ENCODE data around the gene GLP1R.

GLP1R gene

DNA sequence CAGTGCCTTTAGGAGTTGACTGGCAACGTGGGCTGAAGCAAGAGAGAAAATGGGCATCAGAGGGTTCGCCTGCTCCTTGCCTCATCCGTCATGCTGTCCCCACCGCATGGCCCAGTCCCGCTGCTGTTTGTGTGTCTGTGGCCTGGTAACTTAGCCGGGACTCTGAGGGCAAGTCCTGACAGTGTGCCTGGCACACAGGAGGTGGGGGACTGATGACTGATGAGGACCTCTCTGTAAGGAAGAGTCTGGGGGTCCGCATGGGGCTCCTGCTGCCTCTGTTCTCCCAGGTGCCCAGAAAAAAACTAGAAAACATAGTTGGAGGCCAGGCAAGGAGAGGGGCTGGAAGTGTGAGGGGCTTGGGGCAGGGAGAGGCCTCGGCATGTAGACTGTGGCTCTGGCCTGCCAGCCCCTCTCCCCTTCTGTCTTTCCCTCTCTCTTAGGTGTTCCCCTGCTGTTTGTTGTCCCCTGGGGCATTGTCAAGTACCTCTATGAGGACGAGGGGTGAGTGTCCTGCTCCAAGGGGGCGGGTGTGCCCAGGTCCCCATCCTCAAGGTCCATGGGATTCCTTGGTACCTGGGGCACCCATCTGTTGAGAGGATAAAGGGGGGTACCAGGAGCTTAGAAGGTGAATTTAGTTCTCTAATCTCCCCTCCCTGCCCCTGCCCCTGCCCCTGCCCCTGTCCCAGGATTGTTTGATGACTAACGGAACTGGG is 29.5 kb downstream of the GLP1R start:
- TF ChIP-seq, protein P1, sequence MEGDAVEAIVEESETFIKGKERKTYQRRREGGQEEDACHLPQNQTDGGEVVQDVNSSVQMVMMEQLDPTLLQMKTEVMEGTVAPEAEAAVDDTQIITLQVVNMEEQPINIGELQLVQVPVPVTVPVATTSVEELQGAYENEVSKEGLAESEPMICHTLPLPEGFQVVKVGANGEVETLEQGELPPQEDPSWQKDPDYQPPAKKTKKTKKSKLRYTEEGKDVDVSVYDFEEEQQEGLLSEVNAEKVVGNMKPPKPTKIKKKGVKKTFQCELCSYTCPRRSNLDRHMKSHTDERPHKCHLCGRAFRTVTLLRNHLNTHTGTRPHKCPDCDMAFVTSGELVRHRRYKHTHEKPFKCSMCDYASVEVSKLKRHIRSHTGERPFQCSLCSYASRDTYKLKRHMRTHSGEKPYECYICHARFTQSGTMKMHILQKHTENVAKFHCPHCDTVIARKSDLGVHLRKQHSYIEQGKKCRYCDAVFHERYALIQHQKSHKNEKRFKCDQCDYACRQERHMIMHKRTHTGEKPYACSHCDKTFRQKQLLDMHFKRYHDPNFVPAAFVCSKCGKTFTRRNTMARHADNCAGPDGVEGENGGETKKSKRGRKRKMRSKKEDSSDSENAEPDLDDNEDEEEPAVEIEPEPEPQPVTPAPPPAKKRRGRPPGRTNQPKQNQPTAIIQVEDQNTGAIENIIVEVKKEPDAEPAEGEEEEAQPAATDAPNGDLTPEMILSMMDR (IDR thresholded peaks at IDR 0.05; ENCODE audit: insufficient read depth, low read depth, low read length, missing control alignments), result no peak
- H3K4me3 ChIP-seq (ENCODE audit: low read length), result no peak overlapping the region
- DNase-seq (ENCODE audit: low read depth), result no peak

DNA sequence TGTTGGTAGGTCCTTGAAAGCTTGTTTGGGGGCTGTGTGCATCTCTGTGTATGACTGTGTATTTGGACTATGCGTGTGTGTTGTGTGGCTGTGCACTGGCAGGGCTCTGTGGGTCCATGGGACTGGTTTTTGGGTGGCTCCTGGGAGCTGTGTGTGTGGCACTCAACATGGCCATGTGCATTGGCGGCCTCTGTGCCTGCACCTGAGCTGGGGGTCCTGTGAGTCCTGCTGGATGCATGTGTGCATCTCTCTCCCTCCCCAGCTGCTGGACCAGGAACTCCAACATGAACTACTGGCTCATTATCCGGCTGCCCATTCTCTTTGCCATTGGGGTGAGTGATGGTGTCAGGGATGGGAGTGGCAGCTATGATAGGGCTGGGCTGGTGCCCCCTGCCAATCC is 30.1 kb downstream of the GLP1R start:
- TF ChIP-seq, protein P1 (IDR thresholded peaks at IDR 0.05; ENCODE audit: insufficient read depth, low read depth, low read length, missing control alignments), result no peak
- DNase-seq (ENCODE audit: low read depth), result no peak

DNA sequence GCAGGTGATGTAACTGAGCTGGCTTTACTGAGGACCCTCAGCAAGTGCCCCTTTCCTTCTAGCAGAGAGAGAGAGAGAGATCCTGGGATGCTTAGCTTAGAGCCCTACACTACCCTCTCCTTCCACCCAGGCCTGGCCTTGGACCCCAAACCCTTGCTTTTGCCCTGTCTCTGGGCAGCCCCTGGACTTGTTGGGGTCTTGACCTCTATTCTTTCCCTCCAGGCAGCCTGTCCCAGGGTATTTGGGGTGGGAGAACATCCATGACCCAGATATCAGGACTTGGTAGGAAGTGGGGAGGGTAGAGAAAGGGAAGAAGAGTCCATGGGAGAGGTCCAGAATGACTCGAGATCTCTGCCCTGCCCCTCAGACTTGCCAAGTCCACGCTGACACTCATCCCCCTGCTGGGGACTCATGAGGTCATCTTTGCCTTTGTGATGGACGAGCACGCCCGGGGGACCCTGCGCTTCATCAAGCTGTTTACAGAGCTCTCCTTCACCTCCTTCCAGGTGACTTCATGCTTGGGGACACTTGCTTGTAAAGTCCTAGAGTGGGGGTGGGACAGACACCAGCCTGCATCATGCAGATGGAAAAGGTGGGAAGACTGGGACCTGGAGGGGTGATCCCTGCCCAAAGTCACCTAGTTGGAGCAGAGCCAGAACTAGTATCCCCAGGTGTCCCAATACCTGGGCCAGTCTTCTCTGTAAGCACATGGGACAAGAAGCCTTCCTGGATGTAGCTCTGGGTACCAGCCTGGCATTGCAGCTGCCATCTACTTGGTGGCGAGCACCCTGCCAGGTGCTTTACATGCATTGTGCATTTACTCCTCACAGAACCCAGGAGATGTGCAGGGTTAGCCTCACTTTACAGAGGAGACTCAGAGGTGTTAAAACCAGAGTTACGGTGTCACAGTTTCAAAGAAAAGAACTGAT is 30.9 kb downstream of the GLP1R start:
- H3K4me3 ChIP-seq (ENCODE audit: low read length), result no peak overlapping the region
- TF ChIP-seq, protein P1 (IDR thresholded peaks at IDR 0.05; ENCODE audit: insufficient read depth, low read depth, low read length, missing control alignments), result no peak
- DNase-seq (ENCODE audit: low read depth), result no peak

More for the DNA sequence above, 30.1 kb downstream of the GLP1R start:
- no peak overlapping the region for H3K4me3 ChIP-seq (ENCODE audit: low read length)

DNA sequence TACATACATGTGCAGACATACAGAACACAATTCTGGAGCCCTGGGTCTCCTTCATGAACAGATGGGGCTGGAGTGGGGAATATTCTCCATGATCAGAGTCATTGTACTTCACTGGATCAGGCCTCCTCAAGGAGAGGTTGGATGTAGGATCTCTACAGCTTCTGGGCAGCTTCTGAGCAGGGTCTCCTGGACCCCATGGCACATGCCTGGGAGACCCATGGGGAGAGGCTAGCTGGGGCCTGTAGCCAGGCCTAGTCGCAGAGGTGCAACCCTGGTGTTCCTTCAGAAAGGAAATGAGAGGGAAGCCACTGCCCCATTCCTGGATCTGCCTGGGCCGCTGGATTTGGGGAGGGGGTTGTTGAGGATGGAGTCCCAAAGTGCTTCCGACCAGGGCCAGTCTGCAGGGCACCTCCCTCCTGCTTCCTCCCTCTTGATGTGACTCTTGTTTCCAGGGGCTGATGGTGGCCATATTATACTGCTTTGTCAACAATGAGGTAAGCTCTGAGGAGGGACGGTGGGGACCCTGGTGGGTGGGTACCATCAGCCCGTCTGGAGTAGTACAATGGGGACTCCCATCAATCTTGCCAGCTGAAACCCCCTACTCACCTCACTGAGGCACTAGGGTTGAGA is 31.8 kb downstream of the GLP1R start:
- DNase-seq (ENCODE audit: low read depth), result no peak
- no peak overlapping the region for H3K4me3 ChIP-seq (ENCODE audit: low read length)
- TF ChIP-seq, protein P1 (IDR thresholded peaks at IDR 0.05; ENCODE audit: insufficient read depth, low read depth, low read length, missing control alignments), result no peak

DNA sequence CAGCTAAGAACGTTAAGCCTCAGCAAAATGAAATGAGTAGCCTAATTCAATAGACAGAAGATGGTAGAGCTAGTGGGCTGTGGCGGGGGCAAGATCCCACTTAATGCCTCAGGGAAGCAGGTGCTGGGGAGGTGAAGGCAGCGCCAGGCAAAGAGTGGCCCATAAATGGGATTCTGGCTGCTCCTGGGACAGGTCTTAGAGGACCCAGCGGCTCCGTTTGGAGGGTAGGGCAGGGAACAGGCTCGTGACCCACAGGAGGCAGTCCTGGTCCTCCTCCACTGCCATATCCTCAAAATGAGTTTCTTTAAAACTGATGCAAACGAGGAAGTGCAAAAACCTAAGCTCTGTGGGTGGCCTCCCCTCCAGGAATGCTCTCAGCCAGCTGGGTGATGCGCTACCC is 33.7 kb downstream of the GLP1R start:
- DNase-seq (ENCODE audit: low read depth), result no peak
- H3K4me3 ChIP-seq (ENCODE audit: low read length), result no peak overlapping the region
- TF ChIP-seq, protein P1 (IDR thresholded peaks at IDR 0.05; ENCODE audit: insufficient read depth, low read depth, low read length, missing control alignments), result no peak

DNA sequence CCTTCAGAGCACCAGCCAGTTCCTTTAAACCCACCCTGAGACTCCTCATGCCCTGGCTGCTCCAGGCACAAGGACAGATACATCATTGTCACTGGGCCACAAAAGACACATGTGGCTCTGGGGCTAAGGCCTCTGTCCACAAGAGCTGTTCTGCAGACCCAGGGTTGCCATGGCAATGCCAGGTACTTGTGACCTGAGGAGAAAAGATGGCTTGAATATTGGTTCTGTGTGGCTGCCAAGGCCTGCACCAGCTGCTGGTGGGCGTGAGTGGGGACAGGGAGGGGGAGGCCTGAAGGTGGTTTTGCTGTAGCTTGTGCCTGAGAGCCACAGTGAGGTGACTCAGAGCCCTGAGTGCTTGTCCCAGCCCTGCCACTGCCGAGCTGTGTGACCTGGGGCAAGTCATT is 34.7 kb downstream of the GLP1R start:
- TF ChIP-seq, protein P1 (IDR thresholded peaks at IDR 0.05; ENCODE audit: insufficient read depth, low read depth, low read length, missing control alignments), result no peak
- no peak overlapping the region for H3K4me3 ChIP-seq (ENCODE audit: low read length)
- DNase-seq (ENCODE audit: low read depth), result no peak

Data from epithelial cell of esophagus (primary cell).